GM12878 (cell line): ENCODE results near the gene HMMR. TPM values are rescaled to one million over a fixed set of nuclear protein-coding genes. Genes with fewer than 3 reads are reported as not detected.
A peak's percentile ranks its signal among the peaks of the same experiment; 100 is the strongest.

Experiments
- ATAC-seq: fragments of 200-7000 bp; cut with Tn5 transposase; 3 replicates; pipeline ENCODE4 v1.9.1; 2020; ENCODE audit warnings: mild to moderate bottlenecking, moderate library complexity
- BruUV-seq: library from RNA; stranded (reverse); fragments of 400-500 nt; replicated peaks from 2 replicates; lab custom pipeline; 2021; lab: Mats Ljungman, UMichigan
- CTCF ChIA-PET: fragments of 300-600 bp; sonication (Branson Sonifier 250); formaldehyde crosslinking; extraction: SDS; loops from one replicate; lab custom pipeline; 2021; ENCODE audit warnings: inconsistent platforms; lab: Yijun Ruan, JAX
- POLR2A ChIA-PET: fragments of 350-600 bp; formaldehyde crosslinking; extraction: SDS; loops from one replicate; lab custom pipeline; 2021; ENCODE audit warnings: inconsistent platforms; lab: Charles Lee
- RAD21 ChIA-PET: fragments of 300-600 bp; sonication (Branson Sonifier 250); formaldehyde crosslinking; loops from one replicate; lab custom pipeline; 2023; ENCODE audit warnings: antibody characterized with exemption; ENCODE audit not compliant: unreplicated experiment; lab: Charles Lee
- SMC1A ChIA-PET: fragments of 300-600 bp; sonication (Branson Sonifier 250); formaldehyde crosslinking; loops from one replicate; lab custom pipeline; 2023; ENCODE audit not compliant: unreplicated experiment, uncharacterized antibody; lab: Charles Lee
- DNase-seq: peaks from one replicate; pipeline ENCODE4 v3.0.0-alpha.2; 2011; ENCODE audit warnings: low read depth, low spot score
- FAIRE-seq: peaks from 3 replicates; lab custom pipeline; 2011; peaks lifted over from hg19 to GRCh38; lab: Jason Lieb, UNC
- H2AFZ ChIP-seq: 2 replicates; pipeline ENCODE4 v1.6.0; 2011; ENCODE audit warnings: low read depth, low read length, control low read depth; ENCODE audit not compliant: control insufficient read depth
- H3K27ac ChIP-seq: 2 replicates; pipeline ENCODE4 v1.5.1; 2011; ENCODE audit warnings: control low read depth; ENCODE audit not compliant: control insufficient read depth, insufficient read depth
- H3K27me3 ChIP-seq, 2 experiments: replicated peaks in 1 of 2; 2 replicates each; pipeline versions ENCODE4 v1.6.0 to v1.6.1; 2011; ENCODE audit warnings: low read length in 1 of 2; ENCODE audit not compliant: control insufficient read depth in 2 of 2, insufficient read depth in 2 of 2
- H3K36me3 ChIP-seq, 2 experiments: 2 replicates each; pipeline ENCODE4 v1.5.1; 2011; ENCODE audit warnings: low read length in 1 of 2; ENCODE audit not compliant: control insufficient read depth in 2 of 2, insufficient read depth in 2 of 2
- H3K4me1 ChIP-seq: 2 replicates; pipeline ENCODE4 v1.6.1; 2011; ENCODE audit warnings: mild to moderate bottlenecking, low read length, moderate library complexity, mixed read lengths; ENCODE audit not compliant: control insufficient read depth, insufficient read depth
- H3K4me2 ChIP-seq: 2 replicates; pipeline ENCODE4 v1.6.0; 2011; ENCODE audit warnings: control low read depth; ENCODE audit not compliant: control insufficient read depth, insufficient read depth
- H3K4me3 ChIP-seq: fragments of 200-600 bp; sonication (generic); 2 replicates; pipeline ENCODE4 v1.5.1; 2016
- H3K79me2 ChIP-seq: 2 replicates; pipeline ENCODE4 v1.6.0; 2011; ENCODE audit warnings: low read length; ENCODE audit not compliant: control insufficient read depth, insufficient read depth
- H3K9ac ChIP-seq: 2 replicates; pipeline ENCODE4 v1.8.0; 2011; ENCODE audit warnings: low read length, control low read depth, mixed read lengths; ENCODE audit not compliant: control insufficient read depth, insufficient read depth
- H3K9me3 ChIP-seq: replicated peaks from 3 replicates; pipeline ENCODE4 v1.5.1; 2011; ENCODE audit warnings: mild to moderate bottlenecking, low read length; ENCODE audit not compliant: control insufficient read depth, insufficient read depth
- H4K20me1 ChIP-seq: 2 replicates; pipeline ENCODE4 v1.6.0; 2011; ENCODE audit not compliant: control insufficient read depth, insufficient read depth
- ATF2 ChIP-seq: IDR thresholded peaks from 2 replicates; pipeline ENCODE4 v1.6.1; 2012; ENCODE audit warnings: low read length, inconsistent platforms
- BCL3 ChIP-seq: IDR thresholded peaks from 2 replicates; pipeline ENCODE4 v1.6.1; 2011; ENCODE audit warnings: borderline replicate concordance, low read depth, mild to moderate bottlenecking, moderate library complexity, low read length; ENCODE audit not compliant: insufficient read depth, poor library complexity, severe bottlenecking
- ESRRA ChIP-seq: IDR thresholded peaks from 2 replicates; pipeline ENCODE4 v1.6.1; 2012; ENCODE audit warnings: mild to moderate bottlenecking, low read length, improper control_type of control experiment
- HSF1 ChIP-seq: fragments of 150-350 bp; IDR thresholded peaks from 2 replicates; pipeline ENCODE4 v1.6.1; 2014; ENCODE audit warnings: mild to moderate bottlenecking, low read depth, low read length
- JUND ChIP-seq: IDR thresholded peaks from 2 replicates; pipeline ENCODE4 v1.6.1; 2012; ENCODE audit warnings: low read depth, mild to moderate bottlenecking, low read length, improper control_type of control experiment, moderate library complexity
- LARP7 ChIP-seq: fragments of 450-650 bp; IDR thresholded peaks from 2 replicates; pipeline ENCODE4 v1.6.1; 2017; ENCODE audit warnings: mild to moderate bottlenecking
- NFYB ChIP-seq: IDR thresholded peaks from 2 replicates; pipeline ENCODE4 v1.6.1; 2011; ENCODE audit warnings: low read depth, mild to moderate bottlenecking, low read length, improper control_type of control experiment, moderate library complexity; ENCODE audit not compliant: insufficient read depth
- NR2F1 ChIP-seq: fragments of 450-650 bp; conservative IDR thresholded peaks from 2 replicates; pipeline ENCODE4 v1.6.1; 2017; ENCODE audit warnings: mild to moderate bottlenecking
- PAX8 ChIP-seq: fragments of 450-650 bp; IDR thresholded peaks from 2 replicates; pipeline ENCODE4 v1.6.1; 2017; ENCODE audit warnings: mild to moderate bottlenecking, moderate library complexity
- PKNOX1 ChIP-seq: fragments of 450-650 bp; IDR thresholded peaks from 2 replicates; pipeline ENCODE4 v1.6.1; 2016; ENCODE audit warnings: mild to moderate bottlenecking
- SKIL ChIP-seq: fragments of 450-650 bp; IDR thresholded peaks from 2 replicates; pipeline ENCODE4 v1.6.1; 2017; ENCODE audit warnings: mild to moderate bottlenecking, low read depth, inconsistent platforms; ENCODE audit not compliant: poor library complexity, severe bottlenecking
- SMAD5 ChIP-seq: IDR thresholded peaks from 2 replicates; pipeline ENCODE4 v1.6.1; 2016; ENCODE audit warnings: antibody characterized with exemption, low read depth
- SMARCA5 ChIP-seq: fragments of 450-650 bp; IDR thresholded peaks from 2 replicates; pipeline ENCODE4 v1.6.1; 2017; ENCODE audit warnings: mild to moderate bottlenecking
- TARDBP ChIP-seq: IDR thresholded peaks from 2 replicates; pipeline ENCODE4 v1.6.1; 2016; ENCODE audit warnings: borderline replicate concordance
- ZNF207 ChIP-seq: fragments of 450-650 bp; IDR thresholded peaks from 2 replicates; pipeline ENCODE4 v1.6.1; 2014; ENCODE audit warnings: antibody characterized with exemption, mild to moderate bottlenecking, borderline replicate concordance
- WGBS: methylation state at CpG from one replicate; pipeline ENCODE4 v1.1.6; 2016; ENCODE audit warnings: low lambda C conversion rate; ENCODE audit not compliant: insufficient replicate concordance, insufficient coverage; ENCODE audit errors: missing lambda C conversion rate; 5-methylcytosine and 5-hydroxymethylcytosine counted together
- in situ Hi-C: fragments of 300-500 bp; cut with MboI; formaldehyde crosslinking; loops from 9 replicates; pipeline ENCODE4 v1.14.3; 2018; ENCODE audit warnings: mixed read lengths
- intact Hi-C: fragments of 100-400 bp; cut with micrococcal nuclease; formaldehyde crosslinking; loops from one replicate; pipeline ENCODE4 v1.14.2; 2022; ENCODE audit not compliant: unreplicated experiment
- polyA plus RNA-seq, 11 experiments: library from polyadenylated mRNA; depleted of rRNA in 4 of 11; unstranded in 6 of 11; stranded (reverse) in 5 of 11; fragments of >200 nt; fragmentation: Nextera tagmentation in 4 of 11; fragmentation: Illumina TruSeq in 1 of 11; extraction: Ambion mirVana in 4 of 11; extraction: Trizol in 1 of 11; gene quantifications; 1 replicate in 1 of 11; 2 replicates in 10 of 11; pipeline versions ENCODE4 v1.2.1 to v1.2.3, GENCODE V29; 2011 to 2016; ENCODE audit warnings: inconsistent platforms in 2 of 11, missing spikeins in 2 of 11, low read depth in 1 of 11
- total RNA-seq, 4 experiments: library from RNA; depleted of rRNA in 3 of 4; stranded (reverse); fragments of >200 nt in 3 of 4; fragmentation: Illumina TruSeq in 1 of 4; extraction: Trizol in 1 of 4; gene quantifications; 2 replicates each; pipeline versions ENCODE4 v1.2.1 to v1.2.3, GENCODE V29; 2013 to 2021

HMMR gene
- total and polyA plus RNA-seq, 10 of the 15 experiments (the other 5 are each of a cell fraction or from before 2014, with no cell fraction given), result 44.1 to 122 (median 64.2) TPM

- Histone ChIP-seq H3K79me2 (peaks cover 56% of the 10 kb centered on the region), H3K9ac (peak within 1 kb of the TSS; percentile 93), H3K27ac (peak within 1 kb of the TSS; percentile 43), H3K27me3 (no peaks in the 10 kb centered on the region), H3K4me1 (peaks cover 3% of the 10 kb centered on the region; the same call in 1 of the 2 replicates), H2AFZ (peak within 1 kb of the TSS; percentile 89), H3K36me3 (no peaks in the 10 kb centered on the region), H3K4me3 (peak within 1 kb of the TSS; percentile 84), H3K9me3 (no peaks in the 10 kb centered on the region), H4K20me1 (no peaks in the 10 kb centered on the region), H3K4me2 (peak within 1 kb of the TSS; percentile 93)
- peak; percentile 84 for FAIRE-seq
- DNase-seq, result peak; percentile 74
- 3% methylated on average over 64 of the region's 64 CpGs for WGBS
- ChIA-PET RAD21 (interaction anchor here (1.0 to 2.1 kb wide), 3 partner anchors 41 to 67 kb away, joined by 4 to 22 read pairs (median 8); partner anchors contain the start of genes CCNG1, HMMR and NUDCD2), SMC1A (interaction anchor here (1.1 to 3.7 kb wide), 6 partner anchors 22 to 67 kb away, joined by 3 to 14 read pairs (median 4); partner anchors contain the start of gene HMMR), POLR2A (interaction anchor here (0.6 to 4.6 kb wide), 9 partner anchors 16 to 68 kb away, joined by 3 to 61 read pairs (median 4); partner anchors contain the start of genes CCNG1, HMMR and NUDCD2), CTCF (interaction anchor here (0.7 to 1.1 kb wide), 6 partner anchors 22 to 1176 kb away, joined by 3 to 9 read pairs (median 4); no protein-coding TSS in a partner anchor)
- no TSS peak for BruUV-seq
- intact Hi-C loops (loop anchor here (1.0 to 5.0 kb wide), 3 partner anchors 45 to 408 kb away; partner anchors contain the start of genes CCNG1, HMMR and NUDCD2), in situ Hi-C loops (no loop called here)
- peak; percentile 92 for ATAC-seq
- peak; percentile 68; the same call in 1 of the 2 replicates for TF ChIP-seq TARDBP
- peak; percentile 86 for TF ChIP-seq NFYB
- TF ChIP-seq PKNOX1, result peak; percentile 30; the same call in 1 of the 2 replicates
- no peak for TF ChIP-seq JUND
- TF ChIP-seq ESRRA, result no peak
- TF ChIP-seq SMAD5, result no peak; the same call in 1 of the 2 replicates
- peak; percentile 66 for TF ChIP-seq SKIL
- no peak for TF ChIP-seq HSF1
- TF ChIP-seq BCL3, result peak; percentile 26
- TF ChIP-seq ATF2, result peak; percentile 57; the same call in 1 of the 2 replicates
- 0 out of 2 replicates have a peak, but pooled peaks have one; percentile 68 for TF ChIP-seq LARP7
- peak; percentile 86 for TF ChIP-seq ZNF207
- peak; percentile 76 for TF ChIP-seq SMARCA5
- no peak for TF ChIP-seq PAX8
- peak; percentile 88 for TF ChIP-seq NR2F1
Observed at GRCh38 chr5:163505368-163506094, 45.1 kb downstream of the HMMR start, which contains the start of gene MAT2B. MAT2B (plus strand) TSS chr5:163505619; CDS start chr5:163505687, 68 bp downstream.
